GM12878 (cell line): Measurements from ENCODE around the gene PPDPF. TPM values are rescaled to one million over a fixed set of nuclear protein-coding genes. Genes with fewer than 3 reads are reported as not detected.

Source experiments
- ATAC-seq: fragments of 200-7000 bp; cut with Tn5 transposase; 3 replicates; pipeline ENCODE4 v1.9.1; 2020; ENCODE audit warnings: mild to moderate bottlenecking, moderate library complexity
- BruUV-seq: library from RNA; stranded (reverse); fragments of 400-500 nt; replicated peaks from 2 replicates; lab custom pipeline; 2021; lab: Mats Ljungman, UMichigan
- CTCF ChIA-PET: fragments of 300-600 bp; sonication (Branson Sonifier 250); formaldehyde crosslinking; extraction: SDS; loops from one replicate; lab custom pipeline; 2021; ENCODE audit warnings: inconsistent platforms; lab: Yijun Ruan, JAX
- POLR2A ChIA-PET: fragments of 350-600 bp; formaldehyde crosslinking; extraction: SDS; loops from one replicate; lab custom pipeline; 2021; ENCODE audit warnings: inconsistent platforms; lab: Charles Lee
- RAD21 ChIA-PET: fragments of 300-600 bp; sonication (Branson Sonifier 250); formaldehyde crosslinking; loops from one replicate; lab custom pipeline; 2023; ENCODE audit warnings: antibody characterized with exemption; ENCODE audit not compliant: unreplicated experiment; lab: Charles Lee
- SMC1A ChIA-PET: fragments of 300-600 bp; sonication (Branson Sonifier 250); formaldehyde crosslinking; loops from one replicate; lab custom pipeline; 2023; ENCODE audit not compliant: unreplicated experiment, uncharacterized antibody; lab: Charles Lee
- DNase-seq: peaks from one replicate; pipeline ENCODE4 v3.0.0-alpha.2; 2011; ENCODE audit warnings: low read depth, low spot score
- FAIRE-seq: peaks from 3 replicates; lab custom pipeline; 2011; peaks lifted over from hg19 to GRCh38; lab: Jason Lieb, UNC
- H2AFZ ChIP-seq: 2 replicates; pipeline ENCODE4 v1.6.0; 2011; ENCODE audit warnings: low read depth, low read length, control low read depth; ENCODE audit not compliant: control insufficient read depth
- H3K27ac ChIP-seq: 2 replicates; pipeline ENCODE4 v1.5.1; 2011; ENCODE audit warnings: control low read depth; ENCODE audit not compliant: control insufficient read depth, insufficient read depth
- H3K27me3 ChIP-seq, 2 experiments: replicated peaks in 1 of 2; 2 replicates each; pipeline versions ENCODE4 v1.6.0 to v1.6.1; 2011; ENCODE audit warnings: low read length in 1 of 2; ENCODE audit not compliant: control insufficient read depth in 2 of 2, insufficient read depth in 2 of 2
- H3K36me3 ChIP-seq, 2 experiments: 2 replicates each; pipeline ENCODE4 v1.5.1; 2011; ENCODE audit warnings: low read length in 1 of 2; ENCODE audit not compliant: control insufficient read depth in 2 of 2, insufficient read depth in 2 of 2
- H3K4me1 ChIP-seq: 2 replicates; pipeline ENCODE4 v1.6.1; 2011; ENCODE audit warnings: mild to moderate bottlenecking, low read length, moderate library complexity, mixed read lengths; ENCODE audit not compliant: control insufficient read depth, insufficient read depth
- H3K4me2 ChIP-seq: 2 replicates; pipeline ENCODE4 v1.6.0; 2011; ENCODE audit warnings: control low read depth; ENCODE audit not compliant: control insufficient read depth, insufficient read depth
- H3K4me3 ChIP-seq: fragments of 200-600 bp; sonication (generic); 2 replicates; pipeline ENCODE4 v1.5.1; 2016
- H3K79me2 ChIP-seq: 2 replicates; pipeline ENCODE4 v1.6.0; 2011; ENCODE audit warnings: low read length; ENCODE audit not compliant: control insufficient read depth, insufficient read depth
- H3K9ac ChIP-seq: 2 replicates; pipeline ENCODE4 v1.8.0; 2011; ENCODE audit warnings: low read length, control low read depth, mixed read lengths; ENCODE audit not compliant: control insufficient read depth, insufficient read depth
- H3K9me3 ChIP-seq: replicated peaks from 3 replicates; pipeline ENCODE4 v1.5.1; 2011; ENCODE audit warnings: mild to moderate bottlenecking, low read length; ENCODE audit not compliant: control insufficient read depth, insufficient read depth
- H4K20me1 ChIP-seq: 2 replicates; pipeline ENCODE4 v1.6.0; 2011; ENCODE audit not compliant: control insufficient read depth, insufficient read depth
- CREM ChIP-seq: IDR thresholded peaks from 2 replicates; pipeline ENCODE4 v1.6.1; 2014; ENCODE audit warnings: antibody characterized with exemption, low read depth
- ESRRA ChIP-seq: IDR thresholded peaks from 2 replicates; pipeline ENCODE4 v1.6.1; 2012; ENCODE audit warnings: mild to moderate bottlenecking, low read length, improper control_type of control experiment
- IRF4 ChIP-seq: IDR thresholded peaks from 2 replicates; pipeline ENCODE4 v1.6.1; 2011; ENCODE audit warnings: low read depth, low read length
- MXI1 ChIP-seq: fragments of 150-350 bp; IDR thresholded peaks from 2 replicates; pipeline ENCODE4 v1.6.1; 2011; ENCODE audit warnings: low read depth, mild to moderate bottlenecking, inconsistent platforms, low read length, improper control_type of control experiment
- RB1 ChIP-seq: fragments of 450-650 bp; formaldehyde crosslinking; IDR thresholded peaks from 2 replicates; pipeline ENCODE4 v1.6.1; 2017; ENCODE audit warnings: mild to moderate bottlenecking, borderline replicate concordance
- RUNX3 ChIP-seq: IDR thresholded peaks from 2 replicates; pipeline ENCODE4 v1.6.1; 2012; ENCODE audit warnings: low read length, inconsistent platforms
- SIN3A ChIP-seq: IDR thresholded peaks from 2 replicates; pipeline ENCODE4 v1.6.1; 2012; ENCODE audit warnings: low read depth, low read length, improper control_type of control experiment
- SMC3 ChIP-seq: IDR thresholded peaks from 2 replicates; pipeline ENCODE4 v1.6.1; 2011; ENCODE audit warnings: low read length, improper control_type of control experiment, borderline replicate concordance
- WRNIP1 ChIP-seq: IDR thresholded peaks from 2 replicates; pipeline ENCODE4 v1.6.1; 2011; ENCODE audit warnings: low read depth, low read length, improper control_type of control experiment, borderline replicate concordance
- ZBTB40 ChIP-seq: fragments of 450-650 bp; IDR thresholded peaks from 2 replicates; pipeline ENCODE4 v1.6.1; 2016; ENCODE audit warnings: mild to moderate bottlenecking, moderate library complexity, borderline replicate concordance
- WGBS: methylation state at CpG from one replicate; pipeline ENCODE4 v1.1.6; 2016; ENCODE audit warnings: low lambda C conversion rate; ENCODE audit not compliant: insufficient replicate concordance, insufficient coverage; ENCODE audit errors: missing lambda C conversion rate; 5-methylcytosine and 5-hydroxymethylcytosine counted together
- in situ Hi-C: fragments of 300-500 bp; cut with MboI; formaldehyde crosslinking; loops from 9 replicates; pipeline ENCODE4 v1.14.3; 2018; ENCODE audit warnings: mixed read lengths
- intact Hi-C: fragments of 100-400 bp; cut with micrococcal nuclease; formaldehyde crosslinking; loops from one replicate; pipeline ENCODE4 v1.14.2; 2022; ENCODE audit not compliant: unreplicated experiment
- polyA plus RNA-seq, 11 experiments: library from polyadenylated mRNA; depleted of rRNA in 4 of 11; unstranded in 6 of 11; stranded (reverse) in 5 of 11; fragments of >200 nt; fragmentation: Nextera tagmentation in 4 of 11; fragmentation: Illumina TruSeq in 1 of 11; extraction: Ambion mirVana in 4 of 11; extraction: Trizol in 1 of 11; gene quantifications; 1 replicate in 1 of 11; 2 replicates in 10 of 11; pipeline versions ENCODE4 v1.2.1 to v1.2.3, GENCODE V29; 2011 to 2016; ENCODE audit warnings: inconsistent platforms in 2 of 11, missing spikeins in 2 of 11, low read depth in 1 of 11
- total RNA-seq, 4 experiments: library from RNA; depleted of rRNA in 3 of 4; stranded (reverse); fragments of >200 nt in 3 of 4; fragmentation: Illumina TruSeq in 1 of 4; extraction: Trizol in 1 of 4; gene quantifications; 2 replicates each; pipeline versions ENCODE4 v1.2.1 to v1.2.3, GENCODE V29; 2013 to 2021
- TF ChIP-seq, protein P1 (sequence below): fragments of 450-650 bp; formaldehyde crosslinking; IDR thresholded peaks from 2 replicates; pipeline ENCODE4 v1.5.0; 2022; ENCODE audit warnings: mild to moderate bottlenecking, missing genetic modification characterization

Gene PPDPF
- total and polyA plus RNA-seq, 10 of the 15 experiments (the other 5 are each of a cell fraction or from before 2014, with no cell fraction given): 0.32 to 154 (median 22.8) TPM

DNA sequence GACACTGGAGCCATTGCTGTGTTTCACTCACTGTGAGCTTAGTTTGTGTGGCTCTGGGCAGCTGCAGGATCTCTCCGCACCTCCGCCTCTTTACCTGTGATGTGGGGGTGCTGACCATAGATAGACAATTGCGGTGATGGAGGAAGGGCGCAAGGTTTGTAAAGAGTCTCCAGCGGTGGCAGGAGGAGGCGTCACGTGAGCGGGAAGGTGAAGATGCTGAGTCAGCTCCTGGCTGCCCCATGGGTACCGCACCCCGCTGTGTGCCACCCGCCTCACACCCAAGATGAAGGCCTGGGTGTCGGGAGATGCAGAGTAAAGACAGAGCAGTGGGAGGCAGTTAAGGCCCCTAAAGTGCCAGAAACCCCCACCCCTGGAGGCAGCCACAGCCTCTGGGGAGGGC, 39.1 kb upstream of the PPDPF start:
- H3K4me3 ChIP-seq: no peak overlapping the region
- H3K9ac ChIP-seq: no peak overlapping the region
- 27% methylated on average over 12 of the region's 12 CpGs for WGBS
- RAD21 ChIA-PET: no interaction called here
- TF ChIP-seq SMC3 (no peak), RB1 (no peak), MXI1 (no peak)
- H3K27me3 ChIP-seq: no peaks in the 10 kb centered on the region; a peak in 1 of 4 replicates
- no peak for ATAC-seq
- no peaks in the 10 kb centered on the region for H3K79me2 ChIP-seq
- SMC1A ChIA-PET: no interaction called here
- no peaks in the 10 kb centered on the region for H3K36me3 ChIP-seq
- intact Hi-C loops (no loop called here), in situ Hi-C loops (no loop called here)
- no peak overlapping the region for H3K4me2 ChIP-seq
- CTCF ChIA-PET: no interaction called here
- no peaks in the 10 kb centered on the region for H3K9me3 ChIP-seq
- no peaks in the 10 kb centered on the region; the same call in 1 of the 2 replicates for H3K4me1 ChIP-seq
- H2AFZ ChIP-seq: no peak overlapping the region
- no peak overlapping the region for H3K27ac ChIP-seq
- BruUV-seq: no TSS peak
- no peak for FAIRE-seq
- POLR2A ChIA-PET: no interaction called here
- no peaks in the 10 kb centered on the region for H4K20me1 ChIP-seq
- no peak for DNase-seq

- 15% methylated on average over 10 of the region's 11 CpGs for WGBS
- Histone ChIP-seq H3K9me3 (no peaks in the 10 kb centered on the region), H3K4me1 (no peaks in the 10 kb centered on the region; the same call in 1 of the 2 replicates), H3K27me3 (no peaks in the 10 kb centered on the region; a peak in 1 of 4 replicates), H3K4me2 (no peak overlapping the region), H3K27ac (no peak overlapping the region), H3K9ac (no peak overlapping the region), H4K20me1 (no peaks in the 10 kb centered on the region), H2AFZ (no peak overlapping the region), H3K36me3 (no peaks in the 10 kb centered on the region), H3K4me3 (no peak overlapping the region), H3K79me2 (no peaks in the 10 kb centered on the region)
- ChIA-PET SMC1A (no interaction called here), POLR2A (no interaction called here), RAD21 (no interaction called here), CTCF (no interaction called here)
- no peak for TF ChIP-seq SIN3A
- TF ChIP-seq CREM: no peak
- no peak for TF ChIP-seq RUNX3
- no peak for TF ChIP-seq ESRRA
- TF ChIP-seq WRNIP1: no peak
- TF ChIP-seq ZBTB40: no peak
- TF ChIP-seq IRF4: no peak
- TF ChIP-seq, protein P1, sequence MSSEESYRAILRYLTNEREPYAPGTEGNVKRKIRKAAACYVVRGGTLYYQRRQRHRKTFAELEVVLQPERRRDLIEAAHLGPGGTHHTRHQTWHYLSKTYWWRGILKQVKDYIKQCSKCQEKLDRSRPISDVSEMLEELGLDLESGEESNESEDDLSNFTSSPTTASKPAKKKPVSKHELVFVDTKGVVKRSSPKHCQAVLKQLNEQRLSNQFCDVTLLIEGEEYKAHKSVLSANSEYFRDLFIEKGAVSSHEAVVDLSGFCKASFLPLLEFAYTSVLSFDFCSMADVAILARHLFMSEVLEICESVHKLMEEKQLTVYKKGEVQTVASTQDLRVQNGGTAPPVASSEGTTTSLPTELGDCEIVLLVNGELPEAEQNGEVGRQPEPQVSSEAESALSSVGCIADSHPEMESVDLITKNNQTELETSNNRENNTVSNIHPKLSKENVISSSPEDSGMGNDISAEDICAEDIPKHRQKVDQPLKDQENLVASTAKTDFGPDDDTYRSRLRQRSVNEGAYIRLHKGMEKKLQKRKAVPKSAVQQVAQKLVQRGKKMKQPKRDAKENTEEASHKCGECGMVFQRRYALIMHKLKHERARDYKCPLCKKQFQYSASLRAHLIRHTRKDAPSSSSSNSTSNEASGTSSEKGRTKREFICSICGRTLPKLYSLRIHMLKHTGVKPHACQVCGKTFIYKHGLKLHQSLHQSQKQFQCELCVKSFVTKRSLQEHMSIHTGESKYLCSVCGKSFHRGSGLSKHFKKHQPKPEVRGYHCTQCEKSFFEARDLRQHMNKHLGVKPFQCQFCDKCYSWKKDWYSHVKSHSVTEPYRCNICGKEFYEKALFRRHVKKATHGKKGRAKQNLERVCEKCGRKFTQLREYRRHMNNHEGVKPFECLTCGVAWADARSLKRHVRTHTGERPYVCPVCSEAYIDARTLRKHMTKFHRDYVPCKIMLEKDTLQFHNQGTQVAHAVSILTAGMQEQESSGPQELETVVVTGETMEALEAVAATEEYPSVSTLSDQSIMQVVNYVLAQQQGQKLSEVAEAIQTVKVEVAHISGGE (CRISPR knock-in tag): no peak
- intact Hi-C loops: no loop called here
- DNase-seq (no peak), FAIRE-seq (no peak), ATAC-seq (no peak)
- in situ Hi-C loops: no loop called here
- BruUV-seq: no TSS peak
Observed at GRCh38 chr20:63482021-63482587, 38.5 kb upstream of the PPDPF start.
